Spinal cord (tissue), 10 donors: ENCODE data around the gene BMERB1. TPM values are rescaled to one million over a fixed set of nuclear protein-coding genes. Genes with fewer than 3 reads are reported as not detected.
A peak's percentile ranks its signal among the peaks of the same experiment; 100 is the strongest.
"Not testable (repeated sequence)": the region's sequence is repeated elsewhere in the genome, so short reads cannot be mapped to it uniquely, and the experiment has no call there.

Experiments
- DNase-seq, 6 donors: peaks; one replicate each; pipeline versions ENCODE4 v3.0.0 to v3.0.0-alpha.2; 2013 to 2015; ENCODE audit warnings: low spot score in 6 of 6, low read depth in 4 of 6
- H3K27ac ChIP-seq: one replicate; pipeline ENCODE4 v1.5.1; 2013; ENCODE audit warnings: low read depth, low read length, control low read depth
- H3K27me3 ChIP-seq: one replicate; pipeline ENCODE4 v1.6.1; 2013; ENCODE audit warnings: low read length; ENCODE audit not compliant: control insufficient read depth, insufficient read depth
- H3K36me3 ChIP-seq: one replicate; pipeline ENCODE4 v1.6.1; 2013; ENCODE audit warnings: low read length; ENCODE audit not compliant: control insufficient read depth, insufficient read depth
- H3K4me1 ChIP-seq: one replicate; pipeline ENCODE4 v1.6.1; 2013; ENCODE audit warnings: low read length; ENCODE audit not compliant: control insufficient read depth, insufficient read depth
- H3K4me3 ChIP-seq: one replicate; pipeline ENCODE4 v1.5.1; 2013; ENCODE audit warnings: low read depth, low read length, control low read depth
- H3K9me3 ChIP-seq: one replicate; pipeline ENCODE4 v1.6.1; 2013; ENCODE audit warnings: low read length; ENCODE audit not compliant: control insufficient read depth, insufficient read depth
- WGBS: methylation state at CpG from one replicate; pipeline ENCODE4 v1.1.5; 2013; ENCODE audit warnings: missing lambda C conversion rate; ENCODE audit not compliant: insufficient coverage; 5-methylcytosine and 5-hydroxymethylcytosine counted together
- long read RNA-seq, 4 donors: transcript quantifications; one replicate each; lab custom pipeline, GENCODE V29; 2026
- polyA plus RNA-seq, 2 donors: library from polyadenylated mRNA; unstranded; fragments of 120-200 nt; gene quantifications; one replicate each; pipeline ENCODE4 v1.2.1, GENCODE V29; 2013; ENCODE audit not compliant: insufficient read length in 2 of 2
- total RNA-seq, 2 donors: library from RNA; depleted of rRNA in 1 of 2; stranded (reverse); fragments of 120-200 nt in 1 of 2; fragments of >200 nt in 1 of 2; gene quantifications; one replicate each; pipeline versions ENCODE4 v1.2.3 to v1.2.4, GENCODE V29; 2013 to 2014
- donor health status: healthy.

Gene BMERB1
- total RNA-seq (100 to 1,000 TPM in 1 of 2 donors, 10 to 100 TPM in 1; 70.7 to 102 TPM), polyA plus RNA-seq (100 to 1,000 TPM; 252 to 266 TPM)
- long read RNA-seq, donor 1, transcript C16orf45-201 (6 exons, 2,404 nt) = major isoform, 80 of 99 reads
- long read RNA-seq, donor 1, partial matches to known transcripts = 16 of 99 reads
- long read RNA-seq, donor 1, other reads (novel, unspliced or antisense) = 0 of 99 reads
- long read RNA-seq, donor 2, transcript C16orf45-201 (6 exons, 2,404 nt) = major isoform, 30 of 41 reads
- long read RNA-seq, donor 2, partial matches to known transcripts = 10 of 41 reads
- long read RNA-seq, donor 2, other reads (novel, unspliced or antisense) = 0 of 41 reads
- long read RNA-seq, donor 3, transcript C16orf45-201 (6 exons, 2,404 nt) = major isoform, 41 of 79 reads
- long read RNA-seq, donor 3, partial matches to known transcripts = 34 of 79 reads
- long read RNA-seq, donor 3, other reads (novel, unspliced or antisense) = 0 of 79 reads
- long read RNA-seq, donor 4, transcript C16orf45-201 (6 exons, 2,404 nt) = major isoform, 20 of 27 reads
- long read RNA-seq, donor 4, partial matches to known transcripts = 6 of 27 reads
- long read RNA-seq, donor 4, other reads (novel, unspliced or antisense) = 0 of 27 reads

DNA sequence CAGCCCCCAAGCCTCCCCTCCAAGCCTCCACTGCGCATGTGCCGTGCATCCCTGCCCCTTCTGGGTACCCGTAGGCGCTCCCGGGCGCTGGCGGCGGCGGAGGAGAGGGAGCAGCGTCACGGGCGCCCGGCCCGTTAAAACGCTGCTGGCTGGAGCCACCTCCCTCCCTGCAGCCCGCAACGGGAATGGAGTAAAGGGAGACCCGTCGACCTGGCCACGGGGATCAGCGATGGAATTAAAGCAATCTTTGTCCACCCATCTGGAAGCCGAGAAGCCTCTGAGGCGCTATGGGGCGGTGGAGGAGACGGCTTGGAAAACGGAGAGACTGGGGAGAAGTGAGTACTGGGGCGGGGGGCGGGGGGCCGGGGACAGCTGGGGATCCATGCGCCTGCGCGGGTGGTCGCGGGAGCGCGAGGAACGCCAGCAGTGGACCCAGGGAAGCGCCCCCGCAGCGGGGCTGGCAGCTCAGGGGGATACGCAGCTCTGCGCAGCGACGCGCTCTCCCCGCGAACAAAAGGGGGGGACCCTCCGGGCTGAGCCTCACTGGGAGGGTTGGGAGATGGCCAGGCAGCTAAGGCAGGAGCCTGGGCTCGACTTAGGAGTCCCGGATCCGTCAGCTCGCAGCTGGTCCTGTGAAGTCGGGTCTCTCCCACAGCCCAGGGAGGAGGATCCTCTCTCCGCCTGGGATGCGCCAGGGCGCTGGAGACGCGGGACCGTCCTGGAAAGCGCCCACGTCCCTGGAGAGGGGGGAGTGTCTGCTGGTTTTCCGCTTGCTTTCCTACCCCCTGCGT is at the start of gene BMERB1:
TSS of gene BMERB1 (plus strand) at position 164 of the 791 bp plus-strand sequence. CDS start at position 230, 66 bp downstream.
- peak; percentile 79 to 98 (median 87) for DNase-seq
- H3K36me3 ChIP-seq = no peaks in the 10 kb centered on the region
- peak within 1 kb of the TSS; percentile 71 for H3K4me3 ChIP-seq
- H3K27ac ChIP-seq = peak within 1 kb of the TSS; percentile 79
- WGBS = under 1% methylated on average over 55 of the region's 63 CpGs
- H3K27me3 ChIP-seq = no peaks in the 10 kb centered on the region
- H3K4me1 ChIP-seq = peaks cover 16% of the 10 kb centered on the region
- H3K9me3 ChIP-seq = no peaks in the 10 kb centered on the region

DNA sequence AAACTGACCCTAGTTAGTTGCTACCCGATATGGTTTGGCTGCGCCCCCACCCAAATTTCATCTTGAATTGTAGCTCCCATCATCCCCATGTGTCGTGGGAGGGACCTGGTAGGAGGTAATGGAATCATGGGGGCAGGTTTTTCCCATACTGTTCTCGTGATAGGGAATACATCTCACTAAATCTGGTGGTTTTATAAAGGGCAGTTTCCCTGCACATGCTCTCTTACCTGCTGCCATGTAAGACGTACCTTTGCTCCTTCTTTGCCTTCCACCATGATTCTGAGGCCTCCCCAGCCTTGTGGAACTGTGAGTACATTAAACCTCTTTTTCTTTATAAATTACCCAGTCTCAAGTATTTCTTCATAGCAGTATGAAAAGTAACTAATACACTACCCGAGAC is 46.3 kb upstream of the BMERB1 start:
- H3K27ac ChIP-seq, H3K27me3 ChIP-seq, DNase-seq, H3K4me3 ChIP-seq, H3K4me1 ChIP-seq, H3K36me3 ChIP-seq, H3K9me3 ChIP-seq: not testable (repeated sequence)
- WGBS = no CpG with 5 or more reads among the region's 6 CpGs

DNA sequence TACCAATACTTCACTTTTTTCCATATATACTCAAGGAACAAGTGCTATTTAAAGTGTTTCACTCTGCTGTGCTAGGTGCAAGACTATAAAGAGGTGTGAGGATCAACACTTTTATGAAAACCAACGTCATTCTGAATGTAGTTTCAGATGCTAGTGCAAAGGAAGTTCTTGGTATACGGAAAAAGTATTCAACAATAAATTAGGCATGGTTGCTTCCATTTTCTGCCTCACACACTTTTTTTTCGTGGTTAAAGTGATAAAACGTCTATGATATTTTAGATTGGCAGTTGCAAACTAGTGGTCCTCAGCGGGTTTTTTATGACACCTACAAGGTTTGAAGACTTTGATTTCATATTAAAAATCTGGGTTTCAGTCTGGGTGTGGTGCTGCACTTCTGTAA is 44.5 kb upstream of the BMERB1 start:
- WGBS = 94% methylated on average over 3 of the region's 5 CpGs
- not testable (repeated sequence) for DNase-seq

DNA sequence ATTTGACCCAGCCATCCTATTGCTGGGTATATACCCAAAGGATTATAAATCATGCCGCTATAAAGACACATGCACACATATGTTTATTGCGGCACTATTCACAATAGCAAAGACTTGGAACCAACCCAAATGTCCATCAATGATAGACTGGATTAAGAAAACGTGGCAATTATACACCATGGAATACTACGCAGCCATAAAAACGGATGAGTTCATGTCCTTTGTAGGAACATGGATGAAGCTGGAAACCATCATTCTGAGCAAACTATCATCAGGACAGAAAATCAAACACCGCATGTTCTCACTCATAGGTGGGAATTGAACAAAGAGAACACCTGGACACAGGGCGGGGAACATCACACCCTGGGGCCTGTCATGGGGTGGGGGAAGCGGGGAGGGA is 41.4 kb upstream of the BMERB1 start:
- DNase-seq, H3K9me3 ChIP-seq, H3K4me3 ChIP-seq, H3K36me3 ChIP-seq, H3K27ac ChIP-seq, H3K4me1 ChIP-seq, H3K27me3 ChIP-seq: not testable (repeated sequence)
- no CpG with 5 or more reads among the region's 8 CpGs for WGBS

More for the DNA sequence above, 44.5 kb upstream of the BMERB1 start:
- H3K36me3 ChIP-seq, H3K9me3 ChIP-seq, H3K27me3 ChIP-seq, H3K4me3 ChIP-seq, H3K4me1 ChIP-seq, H3K27ac ChIP-seq: not testable (repeated sequence)

DNA sequence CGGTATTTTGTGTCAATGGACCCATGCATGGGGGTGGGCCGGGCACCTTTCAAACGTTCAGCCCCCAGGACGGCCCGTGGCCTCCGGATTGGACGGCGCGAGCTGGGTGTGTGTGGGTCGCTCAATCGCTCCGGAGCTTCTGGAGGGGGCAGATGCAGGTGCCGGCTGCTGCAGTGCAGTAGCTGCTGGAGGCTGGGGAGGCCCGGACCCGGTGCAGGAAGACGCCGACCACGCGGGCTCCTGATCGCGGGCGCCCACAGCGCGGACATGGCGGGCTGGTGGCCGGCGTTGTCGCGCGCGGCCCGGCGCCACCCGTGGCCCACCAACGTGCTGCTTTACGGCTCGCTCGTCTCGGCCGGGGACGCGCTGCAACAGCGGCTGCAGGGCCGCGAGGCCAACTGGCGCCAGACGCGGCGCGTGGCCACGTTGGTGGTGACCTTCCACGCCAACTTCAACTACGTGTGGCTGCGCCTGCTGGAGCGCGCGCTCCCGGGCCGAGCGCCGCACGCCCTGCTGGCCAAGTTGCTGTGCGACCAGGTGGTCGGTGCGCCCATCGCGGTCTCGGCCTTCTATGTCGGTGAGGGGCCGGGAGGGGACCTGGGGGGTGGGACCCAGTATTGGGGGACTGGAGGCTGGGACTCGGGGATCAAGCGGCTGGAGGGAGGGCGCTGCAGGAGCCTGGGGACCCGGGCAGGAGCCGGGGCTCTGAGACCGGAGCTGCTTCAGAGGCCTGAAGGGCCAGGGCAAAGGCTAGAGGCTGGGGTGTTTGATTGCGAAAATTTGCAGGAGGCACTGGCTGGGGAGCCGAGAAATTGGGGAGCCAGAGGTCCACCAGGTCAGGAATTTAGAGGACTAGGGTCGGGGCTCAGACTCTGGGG is 38.5 kb upstream of the BMERB1 start, which contains the start of gene MPV17L:
TSS of gene MPV17L (plus strand) at position 124 of the 878 bp plus-strand sequence. CDS start at position 268, 144 bp downstream.
- H3K4me3 ChIP-seq = peak within 1 kb of the TSS; percentile 39
- H3K9me3 ChIP-seq, H3K27me3 ChIP-seq, H3K27ac ChIP-seq, H3K4me1 ChIP-seq, H3K36me3 ChIP-seq: not testable (repeated sequence)
- peak; percentile 19 to 89 (median 26) for DNase-seq
- 3% methylated on average over 79 of the region's 79 CpGs for WGBS

DNA sequence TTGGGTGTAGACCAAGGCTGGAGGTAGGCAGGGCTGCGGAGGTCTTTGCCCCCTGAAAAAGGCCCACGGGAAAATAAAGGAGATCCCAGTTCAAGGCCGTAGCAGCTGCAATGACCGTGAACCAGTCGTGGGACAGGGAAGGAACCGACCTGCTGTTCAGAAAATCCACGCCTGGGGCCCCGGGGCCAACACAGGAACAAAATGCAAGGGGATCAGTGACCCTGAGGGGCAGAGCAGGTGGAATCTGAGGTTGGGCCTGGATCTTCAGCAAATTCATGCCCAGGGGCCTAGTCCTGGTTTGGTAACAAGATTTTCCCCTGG is 37.9 kb upstream of the BMERB1 start:
- WGBS = 72% methylated on average over 8 of the region's 8 CpGs
- H3K4me3 ChIP-seq = peak overlapping the region; percentile 24
- DNase-seq, H3K36me3 ChIP-seq, H3K9me3 ChIP-seq, H3K4me1 ChIP-seq, H3K27me3 ChIP-seq, H3K27ac ChIP-seq: not testable (repeated sequence)

DNA sequence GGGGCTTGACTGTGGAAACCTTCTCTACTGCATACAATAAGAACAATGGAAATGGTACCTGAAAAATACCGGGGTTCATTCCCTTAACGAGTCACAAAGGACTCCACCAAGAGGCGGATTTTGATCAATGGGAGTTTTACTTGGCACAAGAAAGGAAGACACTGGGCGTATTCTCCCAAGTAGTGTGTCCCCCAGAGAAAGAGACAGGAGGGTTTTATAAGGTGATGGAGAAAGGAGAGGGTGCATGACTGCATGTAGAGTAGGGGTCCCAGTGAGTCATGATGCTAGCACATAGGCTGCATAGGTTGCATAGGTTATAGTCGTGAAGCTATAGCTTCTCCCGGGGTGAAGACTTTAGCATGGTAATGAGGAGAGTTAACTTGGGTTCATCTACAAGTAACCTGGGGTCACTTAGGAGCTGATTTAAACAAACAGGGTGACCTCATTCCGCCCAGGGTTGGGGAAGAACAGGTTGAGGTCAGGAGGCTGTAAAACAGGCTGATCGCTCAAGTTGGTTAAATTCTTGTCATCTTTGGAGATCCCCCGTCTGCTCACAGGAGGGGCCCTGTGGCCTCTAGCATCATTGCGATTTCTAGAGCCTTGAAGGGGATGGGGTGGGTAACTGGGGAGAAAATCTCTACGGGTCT is 37.3 kb upstream of the BMERB1 start:
- no peaks in the 10 kb centered on the region for H3K9me3 ChIP-seq
- H3K27me3 ChIP-seq = no peaks in the 10 kb centered on the region
- H3K36me3 ChIP-seq = peaks cover 7% of the 10 kb centered on the region
- H3K4me1 ChIP-seq = peaks cover 8% of the 10 kb centered on the region
- no peak overlapping the region for H3K4me3 ChIP-seq
- 92% methylated on average over 8 of the region's 11 CpGs for WGBS
- no peak overlapping the region for H3K27ac ChIP-seq
- DNase-seq = no peak

DNA sequence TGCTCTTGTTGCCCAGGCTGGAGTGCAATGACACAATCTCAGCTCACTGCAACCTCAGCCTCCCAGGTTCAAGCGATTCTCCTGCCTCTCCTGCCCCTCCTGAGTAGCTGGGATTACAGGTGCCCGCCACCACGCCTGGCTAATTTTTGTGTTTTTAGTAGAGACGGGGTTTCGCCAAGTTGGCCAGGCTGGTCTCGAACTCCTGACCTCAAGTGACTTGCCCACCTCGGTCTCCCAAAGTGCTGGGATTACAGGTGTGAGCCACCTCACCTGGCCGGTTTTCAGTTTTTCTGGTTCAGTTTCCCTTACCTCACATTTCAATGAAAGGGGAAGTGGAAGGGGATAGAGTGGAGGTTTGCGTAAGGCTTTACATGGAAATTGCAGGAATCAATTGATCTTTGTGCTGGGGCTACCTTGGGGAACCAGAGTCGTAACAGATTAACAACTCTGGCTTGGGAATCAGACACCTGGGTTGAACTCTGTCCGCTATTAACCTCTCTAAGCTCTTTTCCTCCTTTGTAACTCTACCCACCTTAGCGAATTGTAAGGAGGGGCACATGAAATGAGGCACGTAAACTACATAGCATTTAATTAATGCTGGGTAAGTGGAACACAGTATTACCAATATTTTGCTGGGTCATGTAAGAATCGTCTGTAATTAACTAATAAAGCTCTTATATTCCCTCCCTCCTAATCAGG is 35.6 kb upstream of the BMERB1 start:
- 95% methylated on average over 5 of the region's 14 CpGs for WGBS
- peaks cover 22% of the 10 kb centered on the region for H3K36me3 ChIP-seq

More for the DNA sequence above, 35.6 kb upstream of the BMERB1 start:
- Histone ChIP-seq H3K4me1 (peaks cover 8% of the 10 kb centered on the region), H3K27ac (no peak overlapping the region), H3K9me3 (no peaks in the 10 kb centered on the region), H3K4me3 (no peak overlapping the region), H3K27me3 (no peaks in the 10 kb centered on the region)
- DNase-seq = peak in 1 of 6 donors; percentile 2
